Natural killer cell treated with Interleukin-12 subunit alpha and Interleukin-12 subunit beta and Interleukin-15 and Interleukin-18, amount 100 ng/mL, for 72 hours (primary cell): ENCODE results near the gene CUX1. TPM values are rescaled to one million over a fixed set of nuclear protein-coding genes. Genes with fewer than 3 reads are reported as not detected.
"Not testable (repeated sequence)": the region's sequence is repeated elsewhere in the genome, so short reads cannot be mapped to it uniquely, and the experiment has no call there.

Experiments used
- ATAC-seq, 2 donors: fragments of 150-1000 bp; cut with Tn5 transposase in 1 of 2; sonication (Bioruptor Pico), chemical (Tn5 transposase) in 1 of 2; 2 replicates each; pipeline ENCODE4 v1.10.0; 2021
- DNase-seq: peaks from one replicate; pipeline ENCODE4 v3.0.0; 2022; ENCODE audit warnings: low spot score
- H3K27ac Mint-ChIP-seq, 2 donors: 1 replicate in 1 of 2; 2 replicates in 1 of 2; pipeline ENCODE4 v1.8.0; 2022; ENCODE audit warnings: mixed read lengths in 2 of 2, mild to moderate bottlenecking in 1 of 2, moderate library complexity in 1 of 2
- H3K27me3 Mint-ChIP-seq, 2 donors: 1 replicate in 1 of 2; 2 replicates in 1 of 2; pipeline ENCODE4 v1.8.0; 2022; ENCODE audit warnings: mixed read lengths in 2 of 2
- H3K36me3 Mint-ChIP-seq: one replicate; pipeline ENCODE4 v1.8.0; 2022; ENCODE audit warnings: mixed read lengths
- H3K4me1 Mint-ChIP-seq, 2 donors: 1 replicate in 1 of 2; 2 replicates in 1 of 2; pipeline ENCODE4 v1.8.0; 2022; ENCODE audit warnings: low read depth in 2 of 2, mixed read lengths in 2 of 2, mild to moderate bottlenecking in 1 of 2
- H3K4me3 Mint-ChIP-seq: one replicate; pipeline ENCODE4 v1.8.0; 2022; ENCODE audit warnings: mixed read lengths
- H3K9me3 Mint-ChIP-seq: 2 replicates; pipeline ENCODE4 v1.8.0; 2022; ENCODE audit warnings: mixed read lengths
- total RNA-seq, 2 donors: library from RNA; stranded (reverse); gene quantifications; one replicate each; pipeline ENCODE4 v1.2.3, GENCODE V29; 2022

The CUX1 gene
- total RNA-seq, 2 donors from 2014 or later = 25.2 to 28.5 TPM

DNA sequence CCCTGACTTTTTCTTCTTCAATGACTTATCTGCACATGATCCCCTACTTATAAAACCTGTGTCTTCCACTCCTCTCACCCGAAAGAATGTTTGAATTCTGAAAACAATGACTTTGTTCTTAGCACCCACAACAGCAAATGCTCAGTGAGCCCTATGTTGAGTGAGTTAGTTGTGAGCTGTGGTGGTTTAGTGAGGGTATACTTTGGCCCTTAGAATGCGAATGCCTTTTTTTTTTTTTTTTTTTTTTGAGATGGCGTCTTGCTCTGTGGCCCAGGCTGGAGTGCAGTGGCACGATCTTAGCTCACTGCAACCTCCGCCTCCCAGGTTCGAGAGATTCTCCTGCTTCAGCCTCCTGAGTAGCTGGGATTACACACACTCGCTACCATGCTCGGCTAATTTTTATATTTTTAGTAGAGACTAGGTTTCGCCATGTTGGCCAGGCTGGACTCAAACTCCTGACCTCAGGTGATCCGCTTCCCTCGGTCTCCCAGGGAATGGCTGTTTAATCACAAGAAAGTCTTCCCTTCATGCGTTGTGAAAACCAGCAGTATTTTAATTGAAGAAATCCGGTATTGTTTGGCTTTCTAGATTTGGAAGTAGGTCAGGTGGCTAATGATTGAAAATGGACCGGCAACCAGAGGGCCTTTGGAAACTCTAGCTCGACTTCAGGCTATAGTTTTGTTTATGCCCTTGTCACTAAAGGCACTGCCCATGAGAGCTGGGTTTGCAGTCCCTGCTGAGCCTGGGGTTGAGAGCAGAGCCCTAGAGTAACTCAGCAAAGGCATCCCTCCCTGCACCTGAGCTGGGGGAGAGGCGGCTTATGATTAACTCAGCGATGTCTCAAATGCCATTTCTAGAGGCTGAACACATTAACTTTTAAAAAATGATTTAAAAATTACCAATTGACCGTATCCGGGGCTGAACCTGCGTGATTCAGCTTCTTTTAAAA lies 41.3 kb downstream of the CUX1 start:
- Mint-ChIP-seq H3K4me1 (peaks cover 26 to 34% of the 10 kb centered on the region in 2 donors), H3K27me3 (no peaks in the 10 kb centered on the region), H3K36me3 (no peaks in the 10 kb centered on the region), H3K27ac (peak overlapping the region in 1 of 2 donors; percentile 97), H3K4me3 (peak overlapping the region; percentile 59), H3K9me3 (no peaks in the 10 kb centered on the region)
- DNase-seq (no peak), ATAC-seq (no peak)

DNA sequence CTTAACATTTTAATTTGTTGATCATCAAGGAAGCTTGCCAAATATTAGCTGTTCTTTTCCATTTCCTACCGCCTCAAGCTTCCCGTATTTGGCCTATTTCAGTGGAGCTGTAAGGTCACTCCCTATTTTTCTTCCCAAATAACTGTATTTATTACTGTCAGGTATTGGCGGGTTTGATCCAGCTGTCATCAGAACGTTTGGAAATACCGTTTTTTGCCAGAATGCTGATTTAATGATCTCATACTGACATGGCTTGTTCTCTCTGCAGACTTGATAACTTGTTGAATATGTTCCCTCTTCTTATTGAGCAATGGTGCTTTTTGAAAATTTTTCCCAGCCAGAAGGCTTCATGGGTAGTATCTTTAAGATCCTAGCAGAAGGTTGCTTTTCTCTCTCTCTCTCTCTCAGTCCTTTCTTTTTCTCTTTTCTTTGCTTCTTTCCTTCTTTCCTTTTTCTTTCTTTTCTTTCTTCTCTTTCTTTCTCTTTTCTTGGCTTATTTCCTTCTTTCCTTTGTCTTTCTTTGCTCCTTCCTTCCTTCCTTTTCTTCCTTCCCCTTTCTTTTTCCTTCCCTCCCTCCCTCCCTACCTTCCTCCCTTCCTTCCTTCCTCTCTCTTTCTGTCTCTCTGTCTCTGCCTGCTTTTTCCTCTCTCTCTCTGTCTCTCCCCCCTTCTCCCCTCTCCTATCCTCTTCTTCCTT lies 42.1 kb downstream of the CUX1 start:
- Mint-ChIP-seq H3K27me3 (no peaks in the 10 kb centered on the region), H3K36me3 (no peaks in the 10 kb centered on the region), H3K9me3 (no peaks in the 10 kb centered on the region), H3K4me3 (no peak overlapping the region), H3K4me1 (peaks cover 22 to 34% of the 10 kb centered on the region in 2 donors), H3K27ac (peak overlapping the region in 1 of 2 donors; percentile 12)
- no peak for DNase-seq
- no peak for ATAC-seq

DNA sequence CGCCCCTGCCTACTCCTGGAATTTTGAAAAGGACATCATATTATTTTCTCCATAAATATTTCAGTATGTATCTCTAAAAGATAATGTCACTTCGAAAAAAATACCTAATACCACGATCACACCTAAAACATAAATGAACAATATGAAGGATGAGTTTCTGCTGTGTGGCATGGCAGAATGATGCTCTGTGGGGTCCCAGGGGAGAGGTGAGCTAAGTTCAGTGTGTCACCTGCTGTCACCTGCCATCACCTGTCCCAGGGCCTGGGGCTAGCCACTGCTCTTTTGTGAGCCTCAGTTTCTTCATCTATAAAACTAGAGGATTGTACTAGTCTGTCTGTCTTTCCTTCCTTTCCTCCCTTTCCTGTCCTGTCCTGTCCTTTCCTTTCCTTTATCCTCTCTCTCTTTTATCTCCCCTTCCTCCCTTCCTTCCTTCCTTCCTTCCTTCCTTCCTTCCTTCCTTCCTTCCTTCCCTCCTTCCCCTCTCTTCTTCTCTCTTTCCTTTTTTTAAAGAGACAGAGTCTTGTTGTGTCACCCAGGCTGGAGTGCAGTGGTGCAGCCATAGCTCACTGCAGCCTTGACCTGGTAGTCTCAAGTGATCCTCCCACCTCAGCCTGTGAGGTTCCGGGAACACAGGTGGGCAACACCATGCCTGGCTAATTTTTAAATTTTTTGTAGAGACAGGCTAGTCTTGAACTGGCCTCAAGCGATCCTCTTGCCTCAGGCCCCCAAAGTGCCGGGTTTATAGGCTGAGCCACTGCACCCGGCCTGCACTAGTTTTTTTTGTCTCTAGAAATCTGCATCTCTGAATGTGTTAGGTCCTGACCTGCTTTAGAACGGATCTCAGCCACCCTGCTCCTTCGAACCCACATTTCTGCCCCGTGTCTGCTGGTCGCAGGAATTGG lies 43.1 kb downstream of the CUX1 start:
- Mint-ChIP-seq H3K36me3 (no peaks in the 10 kb centered on the region), H3K4me3 (no peak overlapping the region), H3K27me3 (no peaks in the 10 kb centered on the region), H3K4me1 (peaks cover 22 to 32% of the 10 kb centered on the region in 2 donors), H3K27ac (peak overlapping the region in 1 of 2 donors; percentile 12), H3K9me3 (no peaks in the 10 kb centered on the region)
- DNase-seq (no peak), ATAC-seq (no peak)

DNA sequence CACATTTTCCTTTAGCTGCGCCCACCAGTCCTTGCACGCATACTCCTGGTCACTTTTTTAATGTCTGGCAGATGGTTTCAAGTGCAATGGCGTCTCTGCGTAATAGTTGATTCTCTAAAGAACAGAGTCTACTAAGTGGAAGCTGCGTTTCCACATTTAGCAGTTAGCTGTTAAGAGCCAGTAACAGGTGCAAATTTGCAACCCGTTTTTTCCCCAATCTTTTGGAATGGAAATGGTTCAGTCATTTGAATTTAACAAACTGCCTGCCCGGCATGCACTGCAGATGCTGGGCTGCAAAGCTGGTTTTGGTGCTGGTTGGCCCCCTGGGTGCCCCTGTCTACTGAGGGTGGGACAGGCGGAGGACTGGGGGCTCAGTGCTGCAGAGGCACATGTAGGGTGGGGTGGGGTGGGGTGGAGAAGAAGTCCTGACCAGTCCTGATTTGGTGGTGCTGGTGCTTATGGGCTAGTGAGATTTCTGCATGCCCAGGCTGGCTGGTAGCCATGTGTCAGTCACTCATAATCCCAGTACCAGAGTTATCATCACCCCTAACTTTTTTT lies 43.9 kb downstream of the CUX1 start:
- H3K27ac Mint-ChIP-seq = no peak overlapping the region
- peaks cover 18 to 31% of the 10 kb centered on the region in 2 donors for H3K4me1 Mint-ChIP-seq
- H3K9me3 Mint-ChIP-seq = no peaks in the 10 kb centered on the region
- DNase-seq = no peak
- ATAC-seq = no peak
- no peaks in the 10 kb centered on the region for H3K27me3 Mint-ChIP-seq
- no peak overlapping the region for H3K4me3 Mint-ChIP-seq
- no peaks in the 10 kb centered on the region for H3K36me3 Mint-ChIP-seq

DNA sequence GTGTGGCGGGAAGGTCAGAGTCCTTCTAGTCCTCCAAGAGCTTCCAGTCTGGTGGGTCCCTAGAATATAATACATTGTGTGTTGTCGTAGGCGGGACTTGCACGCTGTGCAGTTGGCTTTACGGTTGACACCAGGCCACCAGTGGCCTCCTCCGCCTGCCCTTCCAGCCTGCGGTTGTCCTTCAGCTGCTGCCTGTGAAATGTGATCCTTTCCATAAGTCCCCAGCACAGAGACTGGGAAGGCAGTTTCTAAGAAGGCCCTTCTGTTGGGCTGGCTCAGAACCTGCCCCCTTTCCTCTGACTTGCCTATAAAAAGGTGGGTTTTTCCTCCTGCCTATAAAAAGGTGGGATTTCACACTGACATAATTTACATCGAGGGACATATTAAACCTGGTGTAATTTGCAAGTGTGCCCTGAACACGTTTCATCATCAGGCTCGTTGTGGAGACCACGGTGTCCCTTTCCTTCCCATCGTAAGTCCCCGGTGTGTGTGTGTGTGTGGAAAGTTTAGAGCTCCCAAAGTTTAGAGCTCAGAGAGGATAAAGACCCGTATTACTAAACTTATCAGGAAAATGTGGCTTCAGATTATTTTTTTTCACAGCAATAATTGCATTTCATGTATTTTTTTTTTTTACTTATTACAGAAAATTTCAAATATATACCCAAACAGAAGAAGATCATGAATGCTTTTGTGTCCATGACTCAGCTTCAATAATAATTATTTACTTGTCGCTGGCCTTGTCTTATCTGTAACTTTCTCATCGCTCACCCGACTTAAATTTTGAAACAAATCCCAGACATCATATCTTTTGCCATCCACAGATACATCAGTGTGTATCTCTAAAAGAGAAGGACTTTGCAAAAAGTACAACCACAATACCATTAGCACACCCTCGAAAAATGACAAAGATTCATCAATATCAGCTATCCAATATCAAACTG lies 45.1 kb downstream of the CUX1 start:
- Mint-ChIP-seq H3K4me1 (peaks cover 7 to 18% of the 10 kb centered on the region in 2 donors), H3K27ac (no peak overlapping the region), H3K9me3 (no peaks in the 10 kb centered on the region), H3K36me3 (no peaks in the 10 kb centered on the region), H3K27me3 (no peaks in the 10 kb centered on the region), H3K4me3 (no peak overlapping the region)
- ATAC-seq (no peak), DNase-seq (no peak)

DNA sequence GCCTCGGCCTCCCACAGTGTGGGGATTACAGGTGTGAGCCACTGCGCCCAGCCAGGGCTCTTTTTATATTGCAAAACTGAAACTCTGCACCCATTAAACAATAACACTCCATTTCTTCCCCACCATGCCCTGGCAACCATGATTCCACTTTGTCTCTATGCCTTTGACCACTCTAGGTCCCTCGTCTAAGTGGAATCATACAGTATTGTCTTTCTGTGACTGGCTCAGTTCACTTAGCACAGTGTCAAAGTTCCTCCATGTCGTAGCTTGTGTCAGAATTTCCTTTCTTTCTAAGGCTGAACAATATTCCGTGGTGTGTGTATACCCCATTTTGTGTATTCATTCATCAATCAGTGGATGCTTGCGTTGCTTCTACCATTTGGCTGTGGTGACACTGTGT lies 46.2 kb downstream of the CUX1 start:
- Mint-ChIP-seq H3K9me3 (no peaks in the 10 kb centered on the region), H3K36me3 (no peaks in the 10 kb centered on the region), H3K4me3 (no peak overlapping the region), H3K27ac (no peak overlapping the region), H3K27me3 (no peaks in the 10 kb centered on the region), H3K4me1 (peaks cover 12 to 19% of the 10 kb centered on the region in 2 donors)
- ATAC-seq (no peak), DNase-seq (no peak)

DNA sequence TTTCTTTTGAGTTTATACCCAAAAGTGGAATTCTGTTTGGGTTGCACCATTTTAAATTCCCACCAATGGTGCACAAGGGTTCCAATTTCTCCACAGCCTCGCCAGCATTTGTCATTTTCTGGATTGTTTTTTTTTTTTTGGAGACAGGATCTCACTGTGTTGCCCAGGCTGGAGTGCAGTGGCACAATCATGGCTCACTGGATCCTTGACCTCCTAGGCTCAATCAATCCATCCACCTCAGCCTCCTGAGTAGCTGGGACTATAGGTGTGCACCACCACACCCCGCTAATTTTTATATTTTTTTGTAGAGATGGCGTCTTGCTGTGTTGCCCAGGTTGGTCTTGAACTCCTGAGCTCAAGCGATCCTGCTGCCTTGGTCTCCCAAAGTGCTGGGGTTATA lies 46.6 kb downstream of the CUX1 start:
- no peak for ATAC-seq
- no peaks in the 10 kb centered on the region for H3K36me3 Mint-ChIP-seq
- no peak overlapping the region for H3K4me3 Mint-ChIP-seq
- H3K27me3 Mint-ChIP-seq = no peaks in the 10 kb centered on the region
- no peak for DNase-seq
- no peaks in the 10 kb centered on the region for H3K9me3 Mint-ChIP-seq
- H3K4me1 Mint-ChIP-seq = peaks cover 14 to 24% of the 10 kb centered on the region in 2 donors
- no peak overlapping the region for H3K27ac Mint-ChIP-seq

DNA sequence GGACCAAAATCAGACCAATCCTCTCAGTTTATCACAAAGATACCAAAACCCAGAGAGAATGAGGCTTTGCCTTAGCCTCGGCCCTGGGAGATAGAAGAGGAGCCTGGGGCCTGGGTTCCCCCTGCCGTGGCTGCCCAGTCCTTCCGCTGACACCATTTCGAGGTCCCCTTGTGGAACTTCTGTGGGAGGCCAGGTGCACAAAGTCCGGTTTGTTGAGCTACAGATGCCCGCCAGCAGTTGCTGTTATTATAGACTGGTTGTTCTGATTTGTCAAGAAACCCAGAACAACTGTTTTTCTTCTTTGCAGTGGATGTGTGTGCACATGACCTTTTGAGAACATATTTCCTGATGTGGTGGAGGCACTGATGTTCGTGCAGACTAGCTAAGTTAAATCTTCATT lies 47.6 kb downstream of the CUX1 start:
- ATAC-seq = no peak
- no peak overlapping the region for H3K27ac Mint-ChIP-seq
- peaks cover 10 to 24% of the 10 kb centered on the region in 2 donors for H3K4me1 Mint-ChIP-seq
- no peaks in the 10 kb centered on the region for H3K27me3 Mint-ChIP-seq
- no peaks in the 10 kb centered on the region for H3K36me3 Mint-ChIP-seq
- no peak overlapping the region for H3K4me3 Mint-ChIP-seq
- H3K9me3 Mint-ChIP-seq = no peaks in the 10 kb centered on the region
- DNase-seq = no peak

DNA sequence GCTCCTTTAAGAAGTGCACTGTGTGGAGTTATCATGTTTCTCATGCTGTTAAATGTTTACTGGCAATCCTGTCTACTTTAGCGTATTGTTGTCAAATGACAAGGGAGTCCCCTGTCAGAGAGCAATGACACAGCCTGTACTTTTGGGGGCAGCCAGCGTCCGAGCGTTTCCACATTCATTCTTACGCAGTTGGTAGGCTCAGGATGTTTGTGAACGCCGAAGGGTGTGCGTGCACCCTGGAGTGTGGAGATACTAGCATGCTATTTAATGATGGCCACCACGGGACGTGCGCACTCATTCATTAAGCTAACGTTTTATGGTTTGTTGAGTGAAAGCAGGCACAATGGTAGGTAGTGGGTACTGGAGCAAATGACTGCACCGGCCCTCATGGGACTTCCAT lies 48.0 kb downstream of the CUX1 start:
- Mint-ChIP-seq H3K36me3 (no peaks in the 10 kb centered on the region), H3K27me3 (no peaks in the 10 kb centered on the region), H3K4me1 (peaks cover 10 to 28% of the 10 kb centered on the region in 2 donors), H3K9me3 (no peaks in the 10 kb centered on the region), H3K4me3 (no peak overlapping the region), H3K27ac (no peak overlapping the region)
- DNase-seq = no peak
- no peak for ATAC-seq

DNA sequence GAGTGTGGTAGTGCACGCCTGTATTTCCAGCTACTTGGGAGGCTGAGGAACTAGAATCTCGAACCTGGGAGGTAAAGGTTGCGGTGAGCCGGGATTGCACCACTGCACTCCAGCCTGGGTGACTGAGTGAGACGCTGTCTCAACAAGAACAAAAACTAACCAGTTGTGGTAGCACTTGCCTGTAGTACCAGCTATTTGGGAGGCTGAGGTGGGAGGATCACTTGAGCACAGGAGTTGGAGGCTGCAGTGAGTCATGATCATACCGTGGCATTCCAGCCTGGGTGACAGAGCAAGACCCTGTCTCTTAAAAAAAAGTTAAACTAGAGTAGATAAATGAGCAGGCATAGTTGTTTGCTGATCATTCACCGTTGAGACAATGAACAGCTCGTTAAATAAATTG lies 48.9 kb downstream of the CUX1 start:
- Mint-ChIP-seq H3K9me3 (no peaks in the 10 kb centered on the region), H3K36me3 (no peaks in the 10 kb centered on the region), H3K4me3 (no peak overlapping the region), H3K4me1 (peaks cover 16 to 25% of the 10 kb centered on the region in 2 donors), H3K27ac (no peak overlapping the region), H3K27me3 (no peaks in the 10 kb centered on the region)
- ATAC-seq (no peak), DNase-seq (no peak)

DNA sequence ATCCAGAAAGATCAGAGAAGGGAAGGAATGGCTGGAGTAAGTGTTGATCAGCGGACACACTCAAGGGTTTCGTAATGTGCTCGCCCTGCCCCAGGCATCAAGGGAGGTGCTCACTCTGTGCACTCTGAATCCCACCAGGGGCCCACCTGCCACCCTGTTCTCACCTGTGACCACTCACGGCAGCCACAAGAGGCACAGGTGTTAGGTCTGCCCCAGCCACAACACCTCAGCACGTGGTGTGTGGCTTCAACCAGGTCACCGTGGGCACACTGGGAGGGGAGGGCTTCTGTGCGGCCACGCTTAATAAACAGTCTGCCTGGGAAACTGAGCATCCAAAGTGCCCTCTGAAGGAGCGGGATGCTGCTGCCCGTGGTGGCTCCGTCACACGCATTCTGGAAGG lies 49.8 kb downstream of the CUX1 start:
- H3K27ac Mint-ChIP-seq = no peak overlapping the region
- H3K4me1 Mint-ChIP-seq = peaks cover 19 to 28% of the 10 kb centered on the region in 2 donors
- no peaks in the 10 kb centered on the region for H3K27me3 Mint-ChIP-seq
- ATAC-seq (no peak), DNase-seq (no peak)
- H3K4me3 Mint-ChIP-seq = no peak overlapping the region
- H3K36me3 Mint-ChIP-seq = no peaks in the 10 kb centered on the region
- no peaks in the 10 kb centered on the region for H3K9me3 Mint-ChIP-seq

DNA sequence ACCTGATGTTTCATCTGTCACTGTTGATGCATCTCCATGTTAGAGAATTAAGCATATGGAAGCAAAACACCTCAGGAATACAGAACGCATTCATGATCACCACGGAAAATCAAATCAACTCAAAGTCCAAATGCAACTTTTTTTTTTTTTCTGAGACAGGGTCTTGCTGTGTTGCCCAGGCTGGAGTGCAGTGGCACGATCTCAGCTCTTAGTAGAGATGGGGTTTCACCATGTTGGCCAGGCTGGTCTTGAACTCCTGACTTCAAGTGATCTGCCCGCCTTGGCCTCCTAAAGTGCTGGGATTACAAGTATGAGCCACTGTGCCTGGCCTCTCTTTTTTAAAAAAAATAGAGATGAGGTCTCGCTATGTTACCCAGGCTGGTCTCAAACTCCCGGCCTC lies 50.3 kb downstream of the CUX1 start:
- not testable (repeated sequence) for H3K27me3 Mint-ChIP-seq, DNase-seq, H3K36me3 Mint-ChIP-seq, H3K27ac Mint-ChIP-seq, ATAC-seq, H3K9me3 Mint-ChIP-seq, H3K4me3 Mint-ChIP-seq
- H3K4me1 Mint-ChIP-seq = peaks cover 19 to 28% of the 10 kb centered on the region in 2 donors
